Progenitor cell of endocrine pancreas (in vitro differentiated cells): ENCODE results near the gene NCF2. TPM values are rescaled to one million over a fixed set of nuclear protein-coding genes. Genes with fewer than 3 reads are reported as not detected.

Experiments
- DNase-seq: peaks from one replicate; pipeline ENCODE4 v3.0.0; 2021; ENCODE audit warnings: low spot score; ENCODE audit not compliant: unreplicated experiment
- H3K27ac Mint-ChIP-seq: 2 replicates; pipeline ENCODE4 v1.8.0; 2021; ENCODE audit warnings: mild to moderate bottlenecking, moderate library complexity, mixed read lengths
- H3K27me3 Mint-ChIP-seq: 2 replicates; pipeline ENCODE4 v1.8.0; 2021; ENCODE audit warnings: mixed read lengths
- H3K36me3 Mint-ChIP-seq: 2 replicates; pipeline ENCODE4 v1.8.0; 2022; ENCODE audit warnings: mixed read lengths; ENCODE audit not compliant: insufficient read depth
- H3K4me1 Mint-ChIP-seq: 2 replicates; pipeline ENCODE4 v1.8.0; 2021; ENCODE audit warnings: low read depth, mixed read lengths
- H3K4me3 Mint-ChIP-seq: 2 replicates; pipeline ENCODE4 v1.8.0; 2021; ENCODE audit warnings: low read depth, mild to moderate bottlenecking, moderate library complexity, mixed read lengths
- H3K9me3 Mint-ChIP-seq: 2 replicates; pipeline ENCODE4 v1.8.0; 2021; ENCODE audit warnings: low read depth, mixed read lengths
- long read RNA-seq: library from polyadenylated mRNA; unstranded; transcript quantifications from one replicate; pipeline ENCODE4 v2.0.0, GENCODE V29; 2020
- total RNA-seq: library from RNA; stranded (reverse); gene quantifications from 2 replicates; pipeline ENCODE4 v1.2.1, GENCODE V29; 2021
- TF ChIP-seq, protein P1 (sequence below): fragments of 200-600 bp; sonication (generic); IDR thresholded peaks from one replicate; pipeline ENCODE4 v1.5.0; 2021; ENCODE audit warnings: antibody characterized with exemption, mild to moderate bottlenecking; ENCODE audit not compliant: unreplicated experiment

Gene NCF2, protein sequence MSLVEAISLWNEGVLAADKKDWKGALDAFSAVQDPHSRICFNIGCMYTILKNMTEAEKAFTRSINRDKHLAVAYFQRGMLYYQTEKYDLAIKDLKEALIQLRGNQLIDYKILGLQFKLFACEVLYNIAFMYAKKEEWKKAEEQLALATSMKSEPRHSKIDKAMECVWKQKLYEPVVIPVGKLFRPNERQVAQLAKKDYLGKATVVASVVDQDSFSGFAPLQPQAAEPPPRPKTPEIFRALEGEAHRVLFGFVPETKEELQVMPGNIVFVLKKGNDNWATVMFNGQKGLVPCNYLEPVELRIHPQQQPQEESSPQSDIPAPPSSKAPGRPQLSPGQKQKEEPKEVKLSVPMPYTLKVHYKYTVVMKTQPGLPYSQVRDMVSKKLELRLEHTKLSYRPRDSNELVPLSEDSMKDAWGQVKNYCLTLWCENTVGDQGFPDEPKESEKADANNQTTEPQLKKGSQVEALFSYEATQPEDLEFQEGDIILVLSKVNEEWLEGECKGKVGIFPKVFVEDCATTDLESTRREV
- total RNA-seq: 0.67 and 1.7 TPM in 2 replicates
- long read RNA-seq, partial matches to known transcripts: 3 of 4 reads
- long read RNA-seq, other reads (novel, unspliced or antisense): 1 of 4 reads

DNA sequence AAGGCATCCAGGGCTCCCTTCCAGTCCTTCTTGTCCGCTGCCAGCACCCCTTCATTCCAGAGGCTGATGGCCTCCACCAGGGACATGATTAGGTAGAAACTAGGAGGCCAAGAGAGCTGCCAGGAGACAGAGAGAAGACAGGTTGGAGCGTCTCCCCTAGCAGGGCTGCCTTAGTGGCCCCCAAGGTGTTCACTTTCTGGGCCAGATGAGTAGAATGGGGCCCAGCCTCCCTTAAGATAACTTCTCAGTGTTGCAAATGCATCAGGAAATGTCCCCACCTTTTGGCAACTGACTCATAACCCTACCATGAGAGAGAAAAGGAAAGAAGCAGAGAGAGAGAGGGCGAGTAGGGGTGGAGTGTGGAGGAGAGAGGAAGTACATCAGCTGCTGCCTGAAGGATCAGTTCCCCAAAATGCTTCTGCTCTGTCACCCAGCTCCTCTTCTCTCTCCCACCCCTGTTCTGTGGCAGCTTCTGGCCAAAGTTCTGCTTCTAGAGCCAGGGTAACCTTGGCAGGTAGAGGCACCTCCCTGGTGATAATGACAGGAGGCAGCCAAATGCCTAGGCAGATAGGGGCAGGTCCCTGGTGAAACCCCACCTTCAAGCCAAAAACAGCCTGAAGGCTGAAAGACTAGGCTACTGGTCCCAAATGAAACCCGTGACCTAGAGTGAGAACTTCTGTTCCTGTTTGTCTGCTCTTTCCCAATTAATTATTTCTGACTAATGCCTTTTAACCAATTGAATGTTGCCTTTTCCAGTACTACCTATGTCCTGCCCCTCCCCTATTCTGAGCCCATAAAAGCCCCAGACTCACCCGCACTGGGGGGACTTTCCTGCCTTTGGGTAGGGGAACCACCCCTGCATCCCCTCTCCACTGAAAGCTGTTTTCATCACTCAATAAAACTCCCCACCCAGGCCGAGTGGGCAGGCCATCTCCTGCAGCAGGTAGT lies at the start of gene NCF2:
Gene NCF2 (minus strand): TSS at position 216 of the 948 bp plus-strand sequence. CDS start 130 bp downstream, at position 86.
- peaks cover 11% of the 10 kb centered on the region for H3K27me3 Mint-ChIP-seq
- no peak within 1 kb of the TSS for H3K4me3 Mint-ChIP-seq
- DNase-seq: no peak
- TF ChIP-seq, protein P1, sequence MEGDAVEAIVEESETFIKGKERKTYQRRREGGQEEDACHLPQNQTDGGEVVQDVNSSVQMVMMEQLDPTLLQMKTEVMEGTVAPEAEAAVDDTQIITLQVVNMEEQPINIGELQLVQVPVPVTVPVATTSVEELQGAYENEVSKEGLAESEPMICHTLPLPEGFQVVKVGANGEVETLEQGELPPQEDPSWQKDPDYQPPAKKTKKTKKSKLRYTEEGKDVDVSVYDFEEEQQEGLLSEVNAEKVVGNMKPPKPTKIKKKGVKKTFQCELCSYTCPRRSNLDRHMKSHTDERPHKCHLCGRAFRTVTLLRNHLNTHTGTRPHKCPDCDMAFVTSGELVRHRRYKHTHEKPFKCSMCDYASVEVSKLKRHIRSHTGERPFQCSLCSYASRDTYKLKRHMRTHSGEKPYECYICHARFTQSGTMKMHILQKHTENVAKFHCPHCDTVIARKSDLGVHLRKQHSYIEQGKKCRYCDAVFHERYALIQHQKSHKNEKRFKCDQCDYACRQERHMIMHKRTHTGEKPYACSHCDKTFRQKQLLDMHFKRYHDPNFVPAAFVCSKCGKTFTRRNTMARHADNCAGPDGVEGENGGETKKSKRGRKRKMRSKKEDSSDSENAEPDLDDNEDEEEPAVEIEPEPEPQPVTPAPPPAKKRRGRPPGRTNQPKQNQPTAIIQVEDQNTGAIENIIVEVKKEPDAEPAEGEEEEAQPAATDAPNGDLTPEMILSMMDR: no peak
- H3K36me3 Mint-ChIP-seq: no peaks in the 10 kb centered on the region
- no peak within 1 kb of the TSS for H3K27ac Mint-ChIP-seq
- H3K9me3 Mint-ChIP-seq: no peaks in the 10 kb centered on the region
- H3K4me1 Mint-ChIP-seq: peaks cover 1% of the 10 kb centered on the region

DNA sequence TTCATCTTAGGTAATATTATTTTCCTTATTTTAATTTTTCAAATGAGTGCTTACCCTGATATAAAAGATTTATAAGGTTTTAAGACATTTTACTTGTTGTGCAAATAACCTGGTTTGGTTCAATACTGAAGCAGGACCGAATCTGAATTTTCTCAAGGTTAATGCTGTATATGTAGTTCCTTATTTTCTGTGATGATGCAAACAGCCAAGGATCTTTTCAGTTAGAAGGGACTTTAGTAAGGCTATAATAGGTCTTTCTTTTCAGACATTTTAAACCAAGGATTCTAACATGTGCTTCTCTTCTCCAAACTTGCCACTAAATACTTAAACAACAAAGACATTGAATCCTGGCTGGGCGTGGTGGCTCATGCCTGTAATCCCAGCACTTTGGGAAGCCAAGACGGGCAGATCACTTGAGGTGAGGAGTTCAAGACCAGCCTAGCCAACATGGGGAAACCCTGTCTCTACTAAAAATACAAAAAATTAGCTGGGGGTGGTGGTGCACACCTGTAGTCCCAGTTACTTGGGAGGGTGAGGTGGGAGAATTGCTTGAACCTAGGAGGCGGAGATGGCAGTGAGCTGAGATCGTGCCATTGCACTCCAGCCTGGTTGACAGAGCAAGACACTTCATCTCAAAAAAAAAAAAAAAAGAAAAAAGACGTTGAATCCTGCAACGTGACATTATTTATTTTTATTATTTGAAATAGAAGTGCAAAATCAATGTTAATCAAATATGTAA lies 48.6 kb upstream of the NCF2 start:
- Mint-ChIP-seq H3K27ac (no peak overlapping the region), H3K4me1 (peaks cover 18% of the 10 kb centered on the region)

DNA sequence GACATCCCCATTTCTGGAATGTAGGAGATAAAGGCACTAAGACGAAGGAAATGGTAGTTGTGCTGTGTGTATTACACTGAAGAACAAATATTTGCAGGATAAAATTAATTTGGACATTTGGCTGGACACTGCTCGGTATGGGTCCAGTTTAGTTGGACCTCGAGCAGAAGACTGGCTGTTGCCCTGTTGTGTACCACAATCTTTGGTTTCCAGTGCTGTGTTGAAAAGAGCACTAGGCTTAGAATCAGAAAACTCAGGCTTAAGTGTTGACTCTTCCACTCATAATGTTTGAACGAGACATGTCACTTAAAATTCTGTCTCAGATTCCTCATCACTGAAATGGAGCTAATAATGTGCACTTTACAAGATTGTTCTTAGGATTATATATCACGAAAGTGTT lies 46.5 kb upstream of the NCF2 start:
- H3K27me3 Mint-ChIP-seq: peaks cover 2% of the 10 kb centered on the region
- H3K36me3 Mint-ChIP-seq: peaks cover under 1% of the 10 kb centered on the region
- peak overlapping the region; percentile 100 for H3K4me3 Mint-ChIP-seq
- TF ChIP-seq, protein P1: no peak
- DNase-seq: no peak
- H3K4me1 Mint-ChIP-seq: peaks cover 30% of the 10 kb centered on the region
- no peaks in the 10 kb centered on the region for H3K9me3 Mint-ChIP-seq
- H3K27ac Mint-ChIP-seq: no peak overlapping the region

More for the DNA sequence above, 48.6 kb upstream of the NCF2 start:
- Mint-ChIP-seq H3K36me3 (no peaks in the 10 kb centered on the region), H3K9me3 (no peaks in the 10 kb centered on the region), H3K4me3 (no peak overlapping the region), H3K27me3 (peaks cover 2% of the 10 kb centered on the region)
- no peak for DNase-seq
- TF ChIP-seq, protein P1: no peak

DNA sequence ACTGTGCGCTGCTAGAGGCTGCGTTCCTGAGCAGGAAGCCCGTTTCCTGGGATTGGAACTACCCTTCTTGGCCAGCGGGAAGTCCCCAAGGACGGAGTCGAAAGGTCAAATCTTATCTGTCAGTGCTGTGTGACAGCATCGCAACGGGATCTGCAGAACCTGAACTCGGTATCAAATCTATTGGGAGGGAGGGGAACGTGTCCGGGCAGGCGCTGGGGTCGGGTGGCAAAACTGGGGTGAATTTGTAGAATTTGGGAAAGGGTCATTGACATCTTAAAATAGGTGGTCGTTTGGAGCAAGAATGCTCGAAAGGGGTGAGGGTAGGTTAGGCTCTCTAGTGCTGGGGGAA lies 46.0 kb upstream of the NCF2 start:
- Mint-ChIP-seq H3K27me3 (peaks cover 2% of the 10 kb centered on the region), H3K4me3 (peak overlapping the region; percentile 100), H3K9me3 (no peaks in the 10 kb centered on the region), H3K27ac (peak overlapping the region; percentile 98), H3K4me1 (peaks cover 31% of the 10 kb centered on the region), H3K36me3 (peaks cover 1% of the 10 kb centered on the region)
- TF ChIP-seq, protein P1: no peak
- DNase-seq: no peak
